ENCODE data around the gene AMIGO2.

AMIGO2 gene

GRCh38 chr12:47082283-47082682, 2.5 kb upstream of the AMIGO2 start:
- DNase-seq (ENCODE audit: low read depth): no peak
- no peak overlapping the region for H3K4me3 ChIP-seq (ENCODE audit: control insufficient read depth, low read depth, low read length)
- no peak for TF ChIP-seq CTCF (conservative IDR thresholded peaks at IDR 0.05; ENCODE audit: control insufficient read depth, insufficient read depth, low read depth, low read length)

- DNase-seq (ENCODE audit: low read depth): peak; percentile 59
These were observed 1.2 kb upstream of the AMIGO2 start for GRCh38 chr12:47080725-47081502.

GRCh38 chr12:47079981-47080724, 394 bp upstream of the AMIGO2 start:
- peak overlapping the region; percentile 67 for H3K4me3 ChIP-seq (ENCODE audit: control insufficient read depth, low read depth, low read length)
- TF ChIP-seq CTCF (conservative IDR thresholded peaks at IDR 0.05; ENCODE audit: control insufficient read depth, insufficient read depth, low read depth, low read length): no peak
- peak; percentile 46 for DNase-seq (ENCODE audit: low read depth)

More at GRCh38 chr12:47080725-47081502, 1.2 kb upstream of the AMIGO2 start:
- peak overlapping the region; percentile 67 for H3K4me3 ChIP-seq (ENCODE audit: control insufficient read depth, low read depth, low read length)
- no peak for TF ChIP-seq CTCF (conservative IDR thresholded peaks at IDR 0.05; ENCODE audit: control insufficient read depth, insufficient read depth, low read depth, low read length)

GRCh38 chr12:47078733-47079467, 859 bp downstream of the AMIGO2 start:
- no peak for DNase-seq (ENCODE audit: low read depth)
- TF ChIP-seq CTCF (conservative IDR thresholded peaks at IDR 0.05; ENCODE audit: control insufficient read depth, insufficient read depth, low read depth, low read length): no peak
- peak overlapping the region; percentile 56 for H3K4me3 ChIP-seq (ENCODE audit: control insufficient read depth, low read depth, low read length)

GRCh38 chr12:47078086-47078395, 1.7 kb downstream of the AMIGO2 start:
- H3K4me3 ChIP-seq (ENCODE audit: control insufficient read depth, low read depth, low read length): no peak overlapping the region
- no peak for DNase-seq (ENCODE audit: low read depth)

More at GRCh38 chr12:47078086-47078395, 1.7 kb downstream of the AMIGO2 start:
- no peak for TF ChIP-seq CTCF (conservative IDR thresholded peaks at IDR 0.05; ENCODE audit: control insufficient read depth, insufficient read depth, low read depth, low read length)

Measured in fibroblast of mammary gland (primary cell).